HG03565 (cell line): Measurements from ENCODE around the gene TMEM107.
A peak's percentile ranks its signal among the peaks of the same experiment; 100 is the strongest.

ENCODE experiments used
- ATAC-seq: cut with Tn5 transposase; IDR thresholded peaks from one replicate; pipeline ENCODE4 v1.9.1; 2021; ENCODE audit warnings: mild to moderate bottlenecking, moderate library complexity; ENCODE audit not compliant: unreplicated experiment

Gene TMEM107

GRCh38 chr17:8151641-8152111, 24.5 kb downstream of the TMEM107 start:
- ATAC-seq = no peak

GRCh38 chr17:8151120-8151640, 25.0 kb downstream of the TMEM107 start:
- ATAC-seq = peak; percentile 30

- no peak for ATAC-seq
Measured at GRCh38 chr17:8150194-8151119, 25.7 kb downstream of the TMEM107 start.

GRCh38 chr17:8149419-8150193, 26.6 kb downstream of the TMEM107 start:
- ATAC-seq = no peak

- no peak for ATAC-seq
Measured at GRCh38 chr17:8148560-8148959, 27.6 kb downstream of the TMEM107 start.

GRCh38 chr17:8147805-8148404, 28.3 kb downstream of the TMEM107 start:
- ATAC-seq = no peak

- ATAC-seq = no peak
Measured at GRCh38 chr17:8147141-8147804, 28.9 kb downstream of the TMEM107 start.

GRCh38 chr17:8146381-8147140, 29.6 kb downstream of the TMEM107 start:
- no peak for ATAC-seq

- ATAC-seq = no peak
Measured at GRCh38 chr17:8145811-8146210, 30.4 kb downstream of the TMEM107 start.

GRCh38 chr17:8144401-8145231, 31.6 kb downstream of the TMEM107 start:
- no peak for ATAC-seq

- no peak for ATAC-seq
Measured at GRCh38 chr17:8143581-8144400, 32.4 kb downstream of the TMEM107 start.

GRCh38 chr17:8142887-8143580, 33.1 kb downstream of the TMEM107 start:
- no peak for ATAC-seq

- ATAC-seq = no peak
Measured at GRCh38 chr17:8142158-8142886, 33.9 kb downstream of the TMEM107 start.

GRCh38 chr17:8141741-8142140, 34.4 kb downstream of the TMEM107 start:
- ATAC-seq = no peak

- ATAC-seq = no peak
Measured at GRCh38 chr17:8141045-8141444, 35.1 kb downstream of the TMEM107 start.

GRCh38 chr17:8140065-8141029, 35.8 kb downstream of the TMEM107 start:
- no peak for ATAC-seq
